ENCODE data around the gene OR51A2.
"Not testable (repeated sequence)": the region's sequence is repeated elsewhere in the genome, so short reads cannot be mapped to it uniquely, and the experiment has no call there.

OR51A2 gene

GRCh38 chr11:4955613-4956012, at the start of gene OR51A2:
TSS of gene OR51A2 (minus strand) at chr11:4955713. CDS start at chr11:4955713, 0 bp downstream.
- DNase-seq (ENCODE audit: low spot score) = not testable (repeated sequence)

GRCh38 chr11:5004424-5005274, 49.1 kb upstream of the OR51A2 start:
- DNase-seq (ENCODE audit: low spot score) = peak; percentile 46

GRCh38 chr11:4994551-4994950, 39.0 kb upstream of the OR51A2 start, which contains the start of gene OR51L1:
TSS of gene OR51L1 (plus strand) at chr11:4994851. CDS start at chr11:4998983, 4,132 bp downstream.
- no peak for DNase-seq (ENCODE audit: low spot score)

GRCh38 chr11:4991060-4991459, 35.5 kb upstream of the OR51A2 start:
- DNase-seq (ENCODE audit: low spot score) = no peak

GRCh38 chr11:4983841-4984240, 28.3 kb upstream of the OR51A2 start:
- DNase-seq (ENCODE audit: low spot score) = no peak

- no peak for DNase-seq (ENCODE audit: low spot score)
Measured at GRCh38 chr11:4982678-4983077, 27.2 kb upstream of the OR51A2 start.

GRCh38 chr11:4979036-4979435, 23.5 kb upstream of the OR51A2 start:
- no peak for DNase-seq (ENCODE audit: low spot score)

GRCh38 chr11:4975436-4975835, 19.9 kb upstream of the OR51A2 start:
- no peak for DNase-seq (ENCODE audit: low spot score)

- no peak for DNase-seq (ENCODE audit: low spot score)
Measured at GRCh38 chr11:4962816-4963215, 7.3 kb upstream of the OR51A2 start.

GRCh38 chr11:4960877-4961276, 5.4 kb upstream of the OR51A2 start:
- peak; percentile 5 for DNase-seq (ENCODE audit: low spot score)

- DNase-seq (ENCODE audit: low spot score) = no peak
Measured at GRCh38 chr11:4957396-4957795, 1.9 kb upstream of the OR51A2 start.

- DNase-seq (ENCODE audit: low spot score) = no peak
Measured at GRCh38 chr11:4947505-4947904, 8.0 kb downstream of the OR51A2 start, which contains the start of gene OR51A4. TSS of gene OR51A4 (minus strand) at chr11:4947605. CDS start at chr11:4947100, 505 bp downstream.

GRCh38 chr11:4936745-4937144, 18.8 kb downstream of the OR51A2 start:
- no peak for DNase-seq (ENCODE audit: low spot score)

GRCh38 chr11:4932751-4933150, 22.8 kb downstream of the OR51A2 start:
- DNase-seq (ENCODE audit: low spot score) = no peak

GRCh38 chr11:4926608-4927007, 28.9 kb downstream of the OR51A2 start:
- DNase-seq (ENCODE audit: low spot score) = no peak

GRCh38 chr11:4924239-4924638, 31.3 kb downstream of the OR51A2 start, which contains the start of gene OR51G1:
TSS of gene OR51G1 (minus strand) at chr11:4924339. CDS start at chr11:4924339, 0 bp downstream.
- no peak for DNase-seq (ENCODE audit: low spot score)

- no peak for DNase-seq (ENCODE audit: low spot score)
Measured at GRCh38 chr11:4922304-4922703, 33.2 kb downstream of the OR51A2 start.

- DNase-seq (ENCODE audit: low spot score) = no peak
Measured at GRCh38 chr11:4921796-4922195, 33.7 kb downstream of the OR51A2 start.

GRCh38 chr11:4919250-4919649, 36.3 kb downstream of the OR51A2 start, which contains the start of gene OR51G2:
TSS of gene OR51G2 (minus strand) at chr11:4919350. CDS start at chr11:4915663, 3,687 bp downstream.
- DNase-seq (ENCODE audit: low spot score) = no peak

GRCh38 chr11:4916581-4916980, 38.9 kb downstream of the OR51A2 start:
- DNase-seq (ENCODE audit: low spot score) = no peak

Measured in activated CD4-positive, alpha-beta T cell treated with anti-CD3 and anti-CD28 coated beads, Interleukin-2, Interleukin-4, amounts not matched to agents 100 ng/mL and 50 ng/mL, durations not matched to agents 16 hours and 8 hours (primary cell).